B cell (primary cell): ENCODE measurements around the gene TAGLN3.

Experiments used
- CTCF ChIP-seq: fragments of 200-600 bp; IDR thresholded peaks from one replicate; pipeline ENCODE4 v1.8.0; 2022; ENCODE audit warnings: antibody characterized with exemption, mild to moderate bottlenecking
- EZH2 ChIP-seq: IDR thresholded peaks from 2 replicates; pipeline ENCODE4 v1.6.1; 2012; ENCODE audit warnings: borderline replicate concordance, low read depth, mild to moderate bottlenecking, moderate library complexity, low read length; ENCODE audit not compliant: insufficient read depth, poor library complexity, severe bottlenecking

DNA sequence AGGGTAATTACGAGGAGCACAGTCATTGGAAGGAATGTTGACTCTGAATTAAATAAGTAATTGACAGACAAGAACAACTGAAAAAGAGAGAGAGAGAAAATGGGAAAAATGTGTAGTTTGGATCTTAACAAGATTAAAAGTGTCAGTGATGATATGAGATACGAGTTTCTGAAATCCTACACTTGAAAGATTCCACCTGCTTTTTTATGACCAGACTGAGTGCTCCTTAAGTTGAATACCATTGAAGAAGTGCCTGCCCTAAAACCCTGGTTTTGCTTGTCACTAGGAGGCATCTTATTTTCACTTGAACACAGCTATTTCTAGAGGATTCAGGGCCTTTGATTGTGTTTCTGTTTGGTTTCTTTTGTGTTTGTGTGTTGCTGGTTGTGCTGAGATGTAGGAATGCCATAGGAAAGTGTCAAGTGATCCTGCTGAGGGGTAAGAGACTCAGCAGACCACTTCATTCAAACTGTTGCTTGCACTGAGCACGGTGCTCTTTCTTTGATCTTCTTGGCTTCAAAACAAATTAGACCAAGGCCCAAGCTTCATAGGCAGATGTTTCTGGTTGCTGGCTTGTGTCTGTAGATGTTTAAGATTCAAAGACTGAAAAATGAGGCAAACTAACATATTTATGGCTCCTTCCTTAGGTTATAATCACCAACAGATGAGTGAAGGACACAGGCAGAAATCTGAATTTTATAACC, 37.1 kb upstream of the TAGLN3 start:
- TF ChIP-seq EZH2 (no peak), CTCF (no peak)
